ENCODE data around the gene WFS1.

DNA sequence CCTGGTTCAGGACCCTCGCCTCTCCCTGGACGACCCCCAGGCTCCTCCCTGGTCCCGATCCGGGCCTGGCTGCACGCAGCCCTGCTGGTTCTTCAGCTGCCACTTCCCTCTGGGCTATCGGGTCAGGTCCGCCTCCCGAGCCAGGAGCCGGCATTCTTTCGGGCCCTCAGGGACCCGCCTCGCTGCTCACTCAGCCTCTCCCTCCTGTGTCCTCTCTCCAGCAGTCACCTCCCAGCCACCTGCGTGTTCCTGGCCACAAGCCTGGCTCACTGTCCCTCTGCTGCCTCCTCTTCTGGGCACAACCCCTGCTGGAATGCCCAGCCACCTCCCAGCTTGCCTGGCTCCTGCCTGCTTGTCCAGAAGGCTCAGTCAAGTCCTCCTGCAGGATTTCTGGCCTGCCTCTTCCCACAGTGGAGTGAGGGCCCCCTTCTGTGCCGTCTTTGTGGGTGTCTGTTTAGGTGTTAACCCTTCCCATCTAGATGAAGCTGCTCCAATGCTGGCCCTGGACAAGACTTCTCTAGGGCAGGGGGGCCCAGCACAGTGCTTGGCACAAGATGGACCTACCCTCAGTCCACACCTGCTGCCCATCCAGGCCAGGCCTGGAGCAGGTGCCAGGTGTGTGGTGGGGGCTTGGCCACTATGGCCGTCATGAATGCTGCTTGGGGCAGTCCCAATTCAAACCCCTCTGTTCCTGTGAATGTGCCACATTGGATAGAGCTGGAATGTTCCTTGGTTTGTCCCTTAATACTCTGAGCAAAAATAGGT is 2.2 kb downstream of the WFS1 start:
- TF ChIP-seq, protein P1, sequence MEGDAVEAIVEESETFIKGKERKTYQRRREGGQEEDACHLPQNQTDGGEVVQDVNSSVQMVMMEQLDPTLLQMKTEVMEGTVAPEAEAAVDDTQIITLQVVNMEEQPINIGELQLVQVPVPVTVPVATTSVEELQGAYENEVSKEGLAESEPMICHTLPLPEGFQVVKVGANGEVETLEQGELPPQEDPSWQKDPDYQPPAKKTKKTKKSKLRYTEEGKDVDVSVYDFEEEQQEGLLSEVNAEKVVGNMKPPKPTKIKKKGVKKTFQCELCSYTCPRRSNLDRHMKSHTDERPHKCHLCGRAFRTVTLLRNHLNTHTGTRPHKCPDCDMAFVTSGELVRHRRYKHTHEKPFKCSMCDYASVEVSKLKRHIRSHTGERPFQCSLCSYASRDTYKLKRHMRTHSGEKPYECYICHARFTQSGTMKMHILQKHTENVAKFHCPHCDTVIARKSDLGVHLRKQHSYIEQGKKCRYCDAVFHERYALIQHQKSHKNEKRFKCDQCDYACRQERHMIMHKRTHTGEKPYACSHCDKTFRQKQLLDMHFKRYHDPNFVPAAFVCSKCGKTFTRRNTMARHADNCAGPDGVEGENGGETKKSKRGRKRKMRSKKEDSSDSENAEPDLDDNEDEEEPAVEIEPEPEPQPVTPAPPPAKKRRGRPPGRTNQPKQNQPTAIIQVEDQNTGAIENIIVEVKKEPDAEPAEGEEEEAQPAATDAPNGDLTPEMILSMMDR (IDR thresholded peaks at IDR 0.05; ENCODE audit: extremely low read depth in 1 of 2, insufficient read depth in 1 of 2, low read depth in 1 of 2, low read length in 2 of 2): no peak
- TF ChIP-seq EZH2 (IDR thresholded peaks at IDR 0.05; ENCODE audit: borderline replicate concordance, low read depth, low read length, severe bottlenecking) (no peak), POLR2A (IDR thresholded peaks at IDR 0.05; ENCODE audit: low read depth, low read length) (no peak), POLR2AphosphoS5 (IDR thresholded peaks at IDR 0.05; ENCODE audit: insufficient read depth, low read depth, low read length) (no peak), JUN (IDR thresholded peaks at IDR 0.05; ENCODE audit: borderline replicate concordance, insufficient read depth, insufficient read length, low read depth) (no peak), FOS (IDR thresholded peaks at IDR 0.05; ENCODE audit: borderline replicate concordance, insufficient read depth, low read length) (no peak)
